KMS-11 (cell line): Measurements from ENCODE around the gene ABLIM2.
"Not testable (repeated sequence)": the region's sequence is repeated elsewhere in the genome, so short reads cannot be mapped to it uniquely, and the experiment has no call there.

Experiments used
- H2AFZ ChIP-seq: fragments of 200-600 bp; sonication (generic); 2 replicates; pipeline ENCODE4 v1.6.1; 2016; ENCODE audit warnings: antibody characterized with exemption, mixed run types, low read depth
- H3K27ac ChIP-seq: fragments of 200-600 bp; sonication (generic); 2 replicates; pipeline ENCODE4 v1.6.1; 2016; ENCODE audit warnings: mild to moderate bottlenecking, mixed run types
- H3K27me3 ChIP-seq: fragments of 200-600 bp; sonication (generic); 2 replicates; pipeline ENCODE4 v1.6.1; 2017; ENCODE audit warnings: mild to moderate bottlenecking, low read depth, mixed run types, moderate library complexity; ENCODE audit not compliant: insufficient read depth
- H3K36me3 ChIP-seq: fragments of 200-600 bp; sonication (generic); 2 replicates; pipeline ENCODE4 v1.6.1; 2017; ENCODE audit warnings: mild to moderate bottlenecking, mixed run types; ENCODE audit not compliant: insufficient read depth
- H3K4me1 ChIP-seq: fragments of 200-600 bp; sonication (generic); 2 replicates; pipeline ENCODE4 v1.6.1; 2016; ENCODE audit warnings: mild to moderate bottlenecking, low read depth, mixed run types; ENCODE audit not compliant: poor library complexity, severe bottlenecking
- H3K4me2 ChIP-seq: fragments of 200-600 bp; sonication (generic); 2 replicates; pipeline ENCODE4 v1.7.0; 2016; ENCODE audit warnings: mild to moderate bottlenecking, mixed run types
- H3K4me3 ChIP-seq: fragments of 200-600 bp; sonication (generic); IDR thresholded peaks from 2 replicates; pipeline ENCODE4 v1.6.1; 2017; ENCODE audit warnings: low read depth, low read length, mixed read lengths; ENCODE audit not compliant: insufficient read depth
- H3K79me2 ChIP-seq: fragments of 200-600 bp; sonication (generic); 2 replicates; pipeline ENCODE4 v1.6.1; 2016; ENCODE audit warnings: low read depth, mixed run types; ENCODE audit not compliant: insufficient read depth
- H3K9ac ChIP-seq: fragments of 200-600 bp; sonication (generic); 2 replicates; pipeline ENCODE4 v1.6.1; 2016; ENCODE audit warnings: mild to moderate bottlenecking, mixed run types
- H4K20me1 ChIP-seq: fragments of 200-600 bp; sonication (generic); 2 replicates; pipeline ENCODE4 v1.6.1; 2016; ENCODE audit warnings: mild to moderate bottlenecking, mixed run types; ENCODE audit not compliant: insufficient read depth
- CTCF ChIP-seq: fragments of 200-600 bp; sonication (generic); conservative IDR thresholded peaks from 2 replicates; pipeline ENCODE4 v1.6.1; 2017; ENCODE audit warnings: low read depth, mild to moderate bottlenecking, antibody characterized with exemption, low read length, moderate library complexity, mixed read lengths

The ABLIM2 gene

GRCh38 chr4:8143392-8144140, 15.0 kb downstream of the ABLIM2 start:
- H3K4me3 ChIP-seq: no peak overlapping the region
- no peaks in the 10 kb centered on the region for H3K4me1 ChIP-seq
- no peaks in the 10 kb centered on the region for H3K79me2 ChIP-seq
- no peak overlapping the region for H3K27ac ChIP-seq
- no peak overlapping the region for H3K9ac ChIP-seq
- no peaks in the 10 kb centered on the region for H3K27me3 ChIP-seq
- no peak for TF ChIP-seq CTCF
- no peak overlapping the region for H3K4me2 ChIP-seq
- no peaks in the 10 kb centered on the region for H4K20me1 ChIP-seq
- no peaks in the 10 kb centered on the region for H3K36me3 ChIP-seq
- H2AFZ ChIP-seq: no peak overlapping the region

- H4K20me1 ChIP-seq: no peaks in the 10 kb centered on the region
- no peak overlapping the region for H3K27ac ChIP-seq
- H2AFZ ChIP-seq: no peak overlapping the region
- no peaks in the 10 kb centered on the region for H3K79me2 ChIP-seq
- no peak overlapping the region for H3K9ac ChIP-seq
- H3K4me2 ChIP-seq: no peak overlapping the region
- H3K27me3 ChIP-seq: no peaks in the 10 kb centered on the region
- no peak for TF ChIP-seq CTCF
- no peaks in the 10 kb centered on the region for H3K4me1 ChIP-seq
- no peaks in the 10 kb centered on the region for H3K36me3 ChIP-seq
- H3K4me3 ChIP-seq: no peak overlapping the region
These were observed 16.1 kb downstream of the ABLIM2 start for GRCh38 chr4:8142556-8142955.

- Histone ChIP-seq H3K79me2 (no peaks in the 10 kb centered on the region), H3K27ac (no peak overlapping the region), H2AFZ (no peak overlapping the region), H3K4me2 (no peak overlapping the region), H3K4me3 (no peak overlapping the region), H3K27me3 (no peaks in the 10 kb centered on the region), H3K4me1 (no peaks in the 10 kb centered on the region), H3K9ac (no peak overlapping the region), H3K36me3 (no peaks in the 10 kb centered on the region), H4K20me1 (no peaks in the 10 kb centered on the region)
- TF ChIP-seq CTCF: no peak
These were observed 16.7 kb downstream of the ABLIM2 start for GRCh38 chr4:8141935-8142334.

GRCh38 chr4:8140915-8141314, 17.7 kb downstream of the ABLIM2 start:
- Histone ChIP-seq H4K20me1 (no peaks in the 10 kb centered on the region), H3K36me3 (no peaks in the 10 kb centered on the region), H3K4me3 (no peak overlapping the region), H3K27me3 (no peaks in the 10 kb centered on the region), H3K27ac (no peak overlapping the region), H3K79me2 (no peaks in the 10 kb centered on the region), H3K9ac (no peak overlapping the region), H2AFZ (no peak overlapping the region), H3K4me2 (no peak overlapping the region), H3K4me1 (no peaks in the 10 kb centered on the region)
- no peak for TF ChIP-seq CTCF

- not testable (repeated sequence) for H4K20me1 ChIP-seq
These were observed 18.9 kb downstream of the ABLIM2 start for GRCh38 chr4:8139726-8140125.

More at GRCh38 chr4:8139726-8140125, 18.9 kb downstream of the ABLIM2 start:
- H3K9ac ChIP-seq, H3K79me2 ChIP-seq, H3K36me3 ChIP-seq, H2AFZ ChIP-seq, H3K4me3 ChIP-seq, H3K4me1 ChIP-seq, H3K27me3 ChIP-seq, H3K4me2 ChIP-seq, H3K27ac ChIP-seq: not testable (repeated sequence)
